ENCODE measurements around the gene PTMA.

PTMA gene

DNA sequence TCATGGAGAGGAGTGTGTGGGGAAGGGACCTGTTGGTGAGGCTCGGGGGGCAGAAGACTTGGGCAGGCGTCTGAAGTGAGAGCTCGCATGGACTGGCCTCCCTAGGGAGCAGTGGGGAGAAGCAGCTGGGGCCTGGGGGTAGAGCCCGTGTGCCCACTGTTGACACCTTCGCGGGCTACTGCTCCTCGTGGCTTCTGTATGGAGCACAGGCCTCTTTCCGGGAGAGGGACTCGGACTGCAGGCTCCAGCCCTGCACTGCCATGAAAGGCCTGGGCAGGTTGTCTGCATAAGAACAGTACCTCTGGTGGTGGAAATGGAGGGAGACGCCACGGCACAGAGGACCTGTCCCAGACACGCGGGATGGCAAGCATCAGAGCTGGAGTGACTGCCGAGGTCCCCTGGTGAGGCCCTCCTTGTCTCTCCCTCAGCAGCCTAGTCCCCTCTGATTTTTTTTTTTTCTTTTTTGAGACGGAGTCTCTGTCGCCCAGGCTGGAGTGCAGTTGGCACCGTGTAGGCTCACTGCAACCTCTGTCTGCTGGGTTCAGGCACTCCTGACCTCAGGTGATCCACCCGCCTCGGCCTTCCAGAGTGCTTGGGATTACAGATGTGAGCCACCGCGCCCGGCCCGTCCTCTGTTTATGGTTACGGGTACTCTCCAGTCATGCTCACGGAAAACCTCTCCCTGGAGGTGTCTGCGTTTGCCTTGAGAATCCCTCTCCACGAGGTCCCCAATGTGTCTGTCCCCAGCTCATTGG is 44.7 kb upstream of the PTMA start:
- TF ChIP-seq, protein P1, sequence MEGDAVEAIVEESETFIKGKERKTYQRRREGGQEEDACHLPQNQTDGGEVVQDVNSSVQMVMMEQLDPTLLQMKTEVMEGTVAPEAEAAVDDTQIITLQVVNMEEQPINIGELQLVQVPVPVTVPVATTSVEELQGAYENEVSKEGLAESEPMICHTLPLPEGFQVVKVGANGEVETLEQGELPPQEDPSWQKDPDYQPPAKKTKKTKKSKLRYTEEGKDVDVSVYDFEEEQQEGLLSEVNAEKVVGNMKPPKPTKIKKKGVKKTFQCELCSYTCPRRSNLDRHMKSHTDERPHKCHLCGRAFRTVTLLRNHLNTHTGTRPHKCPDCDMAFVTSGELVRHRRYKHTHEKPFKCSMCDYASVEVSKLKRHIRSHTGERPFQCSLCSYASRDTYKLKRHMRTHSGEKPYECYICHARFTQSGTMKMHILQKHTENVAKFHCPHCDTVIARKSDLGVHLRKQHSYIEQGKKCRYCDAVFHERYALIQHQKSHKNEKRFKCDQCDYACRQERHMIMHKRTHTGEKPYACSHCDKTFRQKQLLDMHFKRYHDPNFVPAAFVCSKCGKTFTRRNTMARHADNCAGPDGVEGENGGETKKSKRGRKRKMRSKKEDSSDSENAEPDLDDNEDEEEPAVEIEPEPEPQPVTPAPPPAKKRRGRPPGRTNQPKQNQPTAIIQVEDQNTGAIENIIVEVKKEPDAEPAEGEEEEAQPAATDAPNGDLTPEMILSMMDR (IDR thresholded peaks at IDR 0.05; ENCODE audit: low read depth, low read length, missing control alignments) = no peak

DNA sequence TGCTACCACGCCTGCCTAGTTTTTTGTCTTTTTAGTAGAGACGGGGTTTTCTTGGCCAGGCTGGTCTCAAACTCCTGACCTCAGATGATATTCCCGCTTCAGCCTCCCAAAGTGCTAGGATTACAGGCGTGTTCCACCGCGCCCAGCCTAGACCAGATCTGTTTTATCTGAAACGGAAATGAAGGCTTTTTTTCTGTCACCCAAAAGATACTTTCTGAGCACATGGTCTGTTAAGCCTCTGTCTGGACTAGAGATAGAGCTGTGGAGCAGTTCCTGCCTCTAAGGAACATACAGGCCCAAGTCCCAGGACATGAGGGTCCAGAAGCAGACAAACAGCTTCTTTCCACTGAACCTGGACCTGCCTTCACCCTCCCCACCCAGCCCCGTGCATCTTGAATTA is 43.6 kb upstream of the PTMA start:
- DNase-seq (ENCODE audit: extremely low read depth, low read depth) = no peak
- no peak overlapping the region for H3K4me3 ChIP-seq (replicated peaks; ENCODE audit: low read depth, low read length)
- TF ChIP-seq, protein P1 (IDR thresholded peaks at IDR 0.05; ENCODE audit: low read depth, low read length, missing control alignments) = no peak

More for the DNA sequence above, 44.7 kb upstream of the PTMA start:
- DNase-seq (ENCODE audit: extremely low read depth, low read depth) = no peak
- H3K4me3 ChIP-seq (replicated peaks; ENCODE audit: low read depth, low read length) = no peak overlapping the region

DNA sequence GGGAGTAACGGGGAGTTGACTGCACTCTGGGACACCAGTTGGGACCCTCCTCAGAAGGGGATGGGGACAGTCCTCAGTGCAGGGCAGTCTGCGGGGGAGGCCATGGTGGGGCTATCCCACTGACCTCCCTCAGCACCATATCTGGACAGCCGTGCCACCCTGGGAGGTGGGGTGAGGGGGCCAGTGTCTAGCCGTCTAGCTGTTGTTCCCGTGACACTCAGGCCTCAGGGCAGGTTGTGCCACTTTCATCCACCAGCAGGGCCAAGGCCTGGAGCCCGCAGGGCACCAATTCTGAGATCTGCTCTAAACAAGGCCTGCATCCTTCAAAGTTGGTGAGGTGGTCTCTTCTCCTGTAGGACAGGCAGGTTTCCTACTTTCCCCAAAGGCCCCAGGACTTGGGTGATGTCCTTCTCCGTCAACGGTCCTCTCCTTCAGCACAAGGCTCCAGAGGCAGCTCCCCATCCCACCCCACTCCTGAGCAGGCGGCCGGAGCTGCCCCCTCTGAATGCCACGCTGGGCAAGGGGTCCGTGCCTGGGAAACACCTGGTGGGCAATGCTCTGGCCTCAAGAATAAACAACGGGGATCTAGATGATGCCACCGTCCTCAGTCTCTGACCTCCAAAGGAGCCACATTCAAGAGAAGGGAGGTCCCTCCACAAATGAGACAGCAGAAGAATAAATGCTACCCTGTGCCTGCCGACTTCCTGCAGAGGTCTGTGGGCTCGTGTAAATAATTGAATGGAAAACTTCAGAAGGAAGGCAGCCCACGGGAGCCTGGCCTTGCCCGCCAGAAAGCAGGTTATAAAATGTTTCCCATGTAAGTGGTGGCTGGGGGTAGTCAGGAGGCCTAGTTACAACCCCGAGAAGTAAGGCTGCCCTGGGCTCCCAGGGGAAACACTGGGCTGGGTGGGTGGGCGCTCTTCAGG is 42.8 kb upstream of the PTMA start:
- peak overlapping the region; percentile 49 for H3K4me3 ChIP-seq (replicated peaks; ENCODE audit: low read depth, low read length)
- TF ChIP-seq, protein P1 (IDR thresholded peaks at IDR 0.05; ENCODE audit: low read depth, low read length, missing control alignments) = no peak
- DNase-seq (ENCODE audit: extremely low read depth, low read depth) = no peak

DNA sequence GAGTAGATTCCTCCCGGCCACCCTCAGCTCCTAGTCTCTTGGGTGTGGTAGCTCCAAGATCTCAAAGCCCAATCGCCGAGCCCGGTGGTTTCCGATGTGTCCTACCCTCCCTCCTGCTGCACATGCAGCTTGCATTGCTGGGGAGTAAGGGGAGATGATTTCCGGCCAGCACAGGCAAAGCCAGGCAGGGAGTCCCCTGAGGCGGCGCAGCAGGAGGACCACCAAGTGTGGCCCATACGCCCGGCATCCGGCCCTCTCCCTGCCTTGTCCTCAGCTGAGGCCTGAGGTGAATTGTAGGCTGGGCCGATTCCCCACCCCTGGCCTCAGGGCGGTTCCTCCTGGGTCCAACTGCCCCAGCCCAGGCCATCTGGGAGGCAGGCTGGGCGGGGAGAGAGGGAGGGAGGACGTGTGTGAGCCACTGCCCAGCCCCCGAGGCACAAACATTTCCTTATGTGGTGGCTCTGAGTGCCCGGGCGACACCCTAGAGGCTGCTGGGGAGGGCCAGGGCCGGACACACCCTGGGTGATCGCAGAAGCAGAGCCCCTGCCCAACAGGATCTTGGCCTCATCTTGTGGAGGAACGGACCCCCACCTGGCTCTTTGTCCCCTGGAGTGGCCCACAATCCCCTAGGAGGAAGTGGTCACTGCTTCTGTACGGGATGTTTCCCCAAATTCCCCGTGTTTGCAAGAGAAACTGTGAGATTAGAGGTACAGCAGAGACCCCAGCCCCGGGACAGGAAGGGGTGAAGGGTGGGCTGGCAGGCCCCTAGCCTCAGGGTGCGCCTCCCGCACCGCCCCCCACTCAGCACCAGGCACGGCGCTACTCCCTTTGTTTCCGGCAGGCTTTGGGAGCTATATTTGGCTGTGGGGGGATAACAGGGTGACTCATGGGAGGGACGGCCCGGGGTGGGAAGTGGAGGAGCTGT is 41.9 kb upstream of the PTMA start:
- TF ChIP-seq, protein P1 (IDR thresholded peaks at IDR 0.05; ENCODE audit: low read depth, low read length, missing control alignments) = no peak
- peak overlapping the region; percentile 49 for H3K4me3 ChIP-seq (replicated peaks; ENCODE audit: low read depth, low read length)
- peak; percentile 88 for DNase-seq (ENCODE audit: extremely low read depth, low read depth)

DNA sequence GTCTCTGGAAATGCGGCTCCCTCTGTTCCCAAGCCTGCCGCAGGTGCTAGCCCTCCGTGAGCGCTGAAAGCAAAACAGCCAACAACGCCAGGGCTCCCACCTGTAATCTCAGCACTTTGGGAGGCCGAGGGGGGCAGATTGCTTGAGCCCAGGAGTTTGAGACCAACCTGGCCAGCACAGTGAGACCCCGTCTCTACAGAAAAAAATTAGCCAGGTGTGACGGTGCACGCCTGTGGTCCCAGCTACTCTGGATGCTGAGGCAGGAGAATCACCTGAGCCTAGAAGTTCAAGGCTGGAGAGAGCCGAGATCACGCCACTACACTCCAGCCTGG is 41.3 kb upstream of the PTMA start:
- TF ChIP-seq, protein P1 (IDR thresholded peaks at IDR 0.05; ENCODE audit: low read depth, low read length, missing control alignments) = no peak
- H3K4me3 ChIP-seq (replicated peaks; ENCODE audit: low read depth, low read length) = peak overlapping the region; percentile 49

DNA sequence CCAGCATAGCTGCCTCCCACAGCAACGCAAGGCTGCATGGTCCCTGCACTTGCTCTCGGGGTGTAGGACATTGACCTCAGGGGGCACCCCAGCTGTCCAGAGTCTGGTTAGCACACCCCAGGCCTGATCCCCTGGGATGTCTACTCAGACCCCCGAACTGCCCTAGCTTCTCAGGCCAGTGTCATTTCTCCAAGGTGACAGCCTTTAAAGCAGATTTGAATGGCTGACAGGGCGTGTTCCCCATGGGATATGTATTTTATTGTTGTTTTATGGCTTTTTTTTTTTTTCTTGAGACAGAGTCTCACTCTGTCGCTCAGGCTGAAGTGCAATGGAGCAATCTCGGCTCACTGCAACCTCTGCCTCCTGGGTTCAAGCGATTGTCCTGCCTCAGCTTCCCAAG is 40.8 kb upstream of the PTMA start:
- DNase-seq (ENCODE audit: extremely low read depth, low read depth) = no peak
- TF ChIP-seq, protein P1 (IDR thresholded peaks at IDR 0.05; ENCODE audit: low read depth, low read length, missing control alignments) = no peak
- H3K4me3 ChIP-seq (replicated peaks; ENCODE audit: low read depth, low read length) = peak overlapping the region; percentile 49

More for the DNA sequence above, 41.3 kb upstream of the PTMA start:
- DNase-seq (ENCODE audit: extremely low read depth, low read depth) = no peak
